Stimulated activated CD4-positive, alpha-beta T cell treated with anti-CD3 and anti-CD28 coated beads, Interleukin-12 subunit alpha, Interleukin-12 subunit beta, amount 100 ng/mL, for 48 hours (primary cell): ENCODE data around the gene DUOXA1.
"Not testable (repeated sequence)": the region's sequence is repeated elsewhere in the genome, so short reads cannot be mapped to it uniquely, and the experiment has no call there.

ENCODE experiments used
- DNase-seq, 3 donors: peaks; one replicate each; pipeline ENCODE4 v3.0.0-alpha.2; 2020; ENCODE audit warnings: low read depth in 2 of 3, low spot score in 1 of 3

DUOXA1 gene

GRCh38 chr15:45093013-45093412 is 36.7 kb downstream of the DUOXA1 start:
- no peak for DNase-seq

GRCh38 chr15:45091576-45091975 is 38.1 kb downstream of the DUOXA1 start:
- DNase-seq = no peak

- no peak for DNase-seq
Observed at GRCh38 chr15:45091161-45091560, 38.5 kb downstream of the DUOXA1 start.

- DNase-seq = no peak
Observed at GRCh38 chr15:45089712-45090373, 39.8 kb downstream of the DUOXA1 start.

- no peak for DNase-seq
Observed at GRCh38 chr15:45088801-45089711, 40.6 kb downstream of the DUOXA1 start.

GRCh38 chr15:45087513-45087912 is 42.2 kb downstream of the DUOXA1 start:
- DNase-seq = no peak

GRCh38 chr15:45084163-45084562 is 45.5 kb downstream of the DUOXA1 start:
- DNase-seq = no peak

- no peak for DNase-seq
Observed at GRCh38 chr15:45083223-45083622, 46.5 kb downstream of the DUOXA1 start.

GRCh38 chr15:45082412-45082811 is 47.3 kb downstream of the DUOXA1 start:
- DNase-seq = not testable (repeated sequence)

GRCh38 chr15:45080593-45080992 is 49.1 kb downstream of the DUOXA1 start:
- not testable (repeated sequence) for DNase-seq

- DNase-seq = not testable (repeated sequence)
Observed at GRCh38 chr15:45079628-45080246, 49.9 kb downstream of the DUOXA1 start.

- DNase-seq = not testable (repeated sequence)
Observed at GRCh38 chr15:45079201-45079600, 50.5 kb downstream of the DUOXA1 start.

- DNase-seq = not testable (repeated sequence)
Observed at GRCh38 chr15:45077391-45077790, 52.3 kb downstream of the DUOXA1 start.

GRCh38 chr15:45075440-45076320 is 54.0 kb downstream of the DUOXA1 start:
- not testable (repeated sequence) for DNase-seq

GRCh38 chr15:45073602-45074001 is 56.1 kb downstream of the DUOXA1 start:
- not testable (repeated sequence) for DNase-seq

GRCh38 chr15:45069942-45070360 is 59.7 kb downstream of the DUOXA1 start:
- DNase-seq = not testable (repeated sequence)
